G401.6 (cell line): Measurements from ENCODE around the gene KBTBD8.

Experiments used
- FAIRE-seq: peaks from 2 replicates; lab custom pipeline; 2012; peaks lifted over from hg19 to GRCh38; lab: Jason Lieb, UNC

Gene KBTBD8

DNA sequence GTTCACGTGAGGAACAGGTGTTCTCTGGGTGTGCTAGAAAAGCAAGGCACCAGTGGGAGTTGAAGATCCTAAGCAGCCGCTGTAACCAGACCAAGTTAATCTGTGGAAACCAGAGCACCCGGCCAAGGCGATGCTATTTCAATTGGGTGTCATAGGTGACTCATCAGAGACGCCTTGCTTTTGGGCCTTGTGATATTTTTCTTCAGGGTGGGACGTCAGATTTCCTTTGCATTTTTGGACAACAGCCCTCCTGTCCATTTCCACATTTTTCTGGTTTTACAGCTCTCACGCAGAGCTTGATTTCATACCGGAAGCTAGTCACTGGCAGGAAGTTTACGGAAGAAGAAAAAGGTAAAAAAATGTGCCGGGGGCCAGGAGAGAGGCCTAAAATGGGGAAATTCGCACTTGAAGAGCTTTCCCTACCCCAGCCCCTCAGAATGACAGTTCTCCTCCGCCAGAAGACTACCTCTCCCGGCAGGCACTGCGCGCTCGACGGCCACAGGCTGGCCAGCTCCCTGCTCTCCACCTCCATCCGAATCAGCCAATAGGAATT lies 471 bp upstream of the KBTBD8 start:
- no peak for FAIRE-seq

- FAIRE-seq: no peak
These were observed 763 bp downstream of the KBTBD8 start for GRCh38 chr3:66998904-66999235.

DNA sequence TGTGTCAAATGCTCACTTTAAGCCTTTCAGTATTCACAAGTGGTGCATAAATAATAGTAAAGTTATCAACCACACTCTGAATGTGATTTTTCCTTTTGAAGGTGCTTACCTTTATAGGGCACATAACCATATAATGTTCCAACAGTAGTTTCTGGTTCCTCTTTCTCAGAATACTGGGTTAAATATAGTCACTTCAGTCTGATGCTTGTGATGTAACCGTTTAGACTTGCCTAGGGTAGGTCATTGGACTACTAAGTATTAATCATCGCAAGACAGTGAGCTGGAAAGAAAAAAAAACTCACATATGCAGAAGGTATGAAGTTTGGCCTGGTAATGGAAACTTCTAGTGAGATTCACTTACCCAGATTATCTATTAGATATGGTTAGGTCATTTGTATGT lies 1.9 kb downstream of the KBTBD8 start:
- FAIRE-seq: no peak

GRCh38 chr3:67001086-67001861 lies 3.2 kb downstream of the KBTBD8 start:
- FAIRE-seq: no peak

DNA sequence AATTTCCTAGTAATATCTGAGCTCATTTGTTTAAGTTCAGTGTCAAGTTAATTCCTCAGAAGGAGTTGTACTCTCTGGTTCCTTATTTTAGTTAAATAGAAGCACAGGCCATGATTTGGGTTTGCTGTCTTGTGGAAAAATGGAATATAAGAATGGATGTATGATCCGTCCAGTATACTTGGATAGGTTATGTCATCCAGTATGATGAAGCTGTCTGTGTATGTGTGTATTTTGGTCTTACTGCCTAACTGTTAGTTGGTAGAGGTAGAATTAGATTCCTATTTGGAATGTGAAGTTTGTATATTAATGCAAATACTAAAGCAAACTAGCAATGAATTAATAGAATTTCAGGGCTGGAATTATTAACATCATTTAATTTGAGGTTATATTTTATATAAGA lies 7.9 kb downstream of the KBTBD8 start:
- peak; percentile 40 for FAIRE-seq

- peak; percentile 71 for FAIRE-seq
These were observed 8.4 kb downstream of the KBTBD8 start for GRCh38 chr3:67006460-67006859.

- no peak for FAIRE-seq
These were observed 10.3 kb downstream of the KBTBD8 start for GRCh38 chr3:67008388-67008787.

GRCh38 chr3:67009716-67010115 lies 11.6 kb downstream of the KBTBD8 start:
- peak; percentile 84 for FAIRE-seq

DNA sequence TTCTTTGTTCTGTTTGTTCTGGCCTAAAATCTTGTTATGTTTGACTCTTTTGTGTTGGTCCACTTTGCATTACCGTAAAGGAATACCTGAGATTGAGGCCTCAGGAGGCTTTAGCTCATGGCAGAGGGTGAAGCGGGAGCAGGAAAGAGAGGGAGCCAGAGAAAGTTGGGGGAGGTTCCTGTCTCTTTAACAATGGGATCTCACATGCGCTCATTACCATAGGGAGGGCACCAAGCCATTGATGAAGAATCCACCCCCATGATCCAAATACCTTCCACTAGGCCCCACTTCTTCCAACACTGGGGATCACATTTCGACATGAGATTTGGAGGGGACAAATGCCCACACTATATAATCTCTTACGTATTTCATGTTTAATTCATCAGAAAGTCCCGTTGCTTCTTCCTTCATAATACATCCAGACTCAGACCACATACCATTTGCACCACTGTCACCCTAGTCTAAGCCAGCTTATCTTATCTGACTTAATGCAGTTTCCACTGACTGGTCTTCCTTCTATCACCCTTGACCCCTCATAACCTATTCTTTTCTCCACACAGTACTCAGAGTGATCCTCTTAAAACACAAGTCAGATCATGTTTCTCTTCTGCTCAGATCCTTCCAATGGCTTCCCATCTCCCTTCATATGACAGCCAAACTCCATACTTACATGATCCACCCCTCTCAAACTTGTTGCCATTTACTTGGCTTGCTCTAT lies 13.5 kb downstream of the KBTBD8 start:
- no peak for FAIRE-seq

DNA sequence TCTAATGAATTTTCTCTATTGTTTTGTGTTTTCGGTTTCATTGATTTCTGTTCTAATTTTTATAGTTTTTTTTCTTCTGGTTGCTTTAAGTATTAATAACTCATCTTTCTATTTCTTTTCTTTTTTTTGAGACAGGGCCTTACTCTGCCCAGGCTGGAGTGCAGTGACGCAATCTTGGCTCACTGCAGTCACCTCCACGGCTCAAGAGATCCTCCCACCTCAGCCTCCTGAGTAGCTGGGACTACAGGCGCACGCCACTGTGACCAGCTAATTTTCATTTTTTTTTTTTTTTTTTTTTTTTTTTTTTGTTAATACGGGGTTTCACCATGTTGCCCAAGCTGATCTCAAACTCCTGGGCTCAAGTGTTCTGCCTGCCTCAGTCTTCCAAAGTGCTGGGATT lies 14.5 kb downstream of the KBTBD8 start:
- peak; percentile 73 for FAIRE-seq

DNA sequence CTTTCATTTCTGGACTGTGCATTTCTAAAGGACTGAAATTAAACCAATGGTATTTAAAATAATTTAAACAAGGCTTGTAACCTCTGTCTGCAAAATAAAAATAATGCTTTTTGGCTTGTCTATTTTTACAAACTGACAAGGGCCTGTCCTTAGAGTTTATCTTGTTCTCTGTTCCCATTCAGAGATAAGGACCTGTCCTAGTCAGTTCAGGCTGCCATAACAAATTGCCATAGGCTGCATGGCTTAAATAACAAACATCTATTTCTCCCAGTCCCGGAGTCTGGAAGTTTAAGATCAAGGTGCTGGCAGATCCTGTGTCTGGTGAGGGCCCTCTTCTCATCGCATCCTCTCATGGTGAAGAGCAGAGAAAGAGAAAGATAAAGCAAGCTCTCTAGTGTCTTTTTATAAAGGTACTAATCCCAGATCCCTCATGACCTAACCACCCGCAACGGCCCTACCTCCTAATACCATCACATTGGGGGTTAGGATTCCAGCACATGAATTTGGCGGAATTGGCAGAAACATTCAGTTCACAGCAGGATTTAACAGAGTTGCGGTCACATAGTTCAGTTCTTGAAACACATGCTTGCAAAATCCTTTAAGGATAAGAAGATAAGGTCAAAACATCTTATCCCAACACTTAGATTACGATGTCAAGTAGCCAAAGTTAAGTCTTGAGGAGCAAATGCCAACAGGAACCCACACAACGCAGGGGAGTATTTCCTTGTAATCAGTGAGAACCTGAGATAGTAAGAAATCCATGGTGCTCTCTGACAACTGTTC lies 17.8 kb downstream of the KBTBD8 start:
- no peak for FAIRE-seq

GRCh38 chr3:67016522-67017080 lies 18.5 kb downstream of the KBTBD8 start:
- FAIRE-seq: no peak

DNA sequence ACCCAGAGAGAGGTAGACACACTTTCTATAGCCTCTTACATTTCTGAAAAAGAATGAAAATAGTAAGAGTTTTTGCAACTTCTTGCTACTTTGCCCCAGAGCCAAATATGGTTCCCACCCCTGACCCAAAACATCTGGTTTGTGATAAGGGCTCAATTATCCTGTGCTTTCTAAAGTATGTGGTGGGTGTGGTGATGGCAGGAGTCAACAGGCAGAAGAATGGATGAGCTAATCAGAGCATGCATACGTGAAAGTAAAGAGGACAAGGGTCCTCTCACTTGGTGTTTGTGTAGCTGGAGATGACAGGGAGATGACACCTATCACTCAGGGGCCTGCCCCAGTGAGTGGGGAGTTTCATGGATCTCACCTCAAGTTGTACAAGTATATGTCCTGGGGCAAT lies 19.1 kb downstream of the KBTBD8 start:
- FAIRE-seq: no peak

GRCh38 chr3:67018105-67018788 lies 20.1 kb downstream of the KBTBD8 start:
- no peak for FAIRE-seq

DNA sequence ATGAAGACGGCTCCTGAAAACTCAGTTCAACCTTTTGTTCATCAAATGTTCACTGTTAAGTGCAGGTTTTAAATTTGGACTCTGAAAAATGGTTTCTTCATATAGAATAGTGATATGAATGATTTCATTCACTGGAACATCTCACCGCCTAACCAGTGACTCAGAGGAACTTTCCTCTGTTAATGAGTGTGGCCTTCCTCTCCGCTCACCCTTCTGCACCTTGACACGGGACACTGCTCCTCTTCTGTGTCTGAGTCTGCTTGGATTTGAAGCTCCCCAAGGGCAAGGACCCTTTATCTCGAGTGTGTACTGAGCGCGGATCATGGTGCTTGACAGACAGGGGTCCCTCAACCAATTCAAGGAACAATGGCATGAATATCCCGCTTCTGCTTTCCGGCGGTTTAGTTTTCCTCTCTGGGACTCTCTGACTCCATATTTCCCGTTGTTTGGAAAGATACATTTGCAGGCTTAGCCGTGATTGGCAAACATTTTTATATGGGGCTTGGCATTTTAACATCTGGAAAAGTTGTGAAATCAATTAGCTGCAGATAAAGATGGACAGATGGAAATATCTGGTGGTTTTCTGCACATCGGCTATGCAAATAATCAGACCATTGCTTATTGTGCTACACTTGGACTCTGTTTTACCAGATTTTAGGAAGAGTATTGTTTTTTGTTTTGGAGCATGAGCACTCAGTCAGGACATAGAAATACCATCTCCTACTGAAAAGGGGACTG lies 20.9 kb downstream of the KBTBD8 start:
- FAIRE-seq: no peak

DNA sequence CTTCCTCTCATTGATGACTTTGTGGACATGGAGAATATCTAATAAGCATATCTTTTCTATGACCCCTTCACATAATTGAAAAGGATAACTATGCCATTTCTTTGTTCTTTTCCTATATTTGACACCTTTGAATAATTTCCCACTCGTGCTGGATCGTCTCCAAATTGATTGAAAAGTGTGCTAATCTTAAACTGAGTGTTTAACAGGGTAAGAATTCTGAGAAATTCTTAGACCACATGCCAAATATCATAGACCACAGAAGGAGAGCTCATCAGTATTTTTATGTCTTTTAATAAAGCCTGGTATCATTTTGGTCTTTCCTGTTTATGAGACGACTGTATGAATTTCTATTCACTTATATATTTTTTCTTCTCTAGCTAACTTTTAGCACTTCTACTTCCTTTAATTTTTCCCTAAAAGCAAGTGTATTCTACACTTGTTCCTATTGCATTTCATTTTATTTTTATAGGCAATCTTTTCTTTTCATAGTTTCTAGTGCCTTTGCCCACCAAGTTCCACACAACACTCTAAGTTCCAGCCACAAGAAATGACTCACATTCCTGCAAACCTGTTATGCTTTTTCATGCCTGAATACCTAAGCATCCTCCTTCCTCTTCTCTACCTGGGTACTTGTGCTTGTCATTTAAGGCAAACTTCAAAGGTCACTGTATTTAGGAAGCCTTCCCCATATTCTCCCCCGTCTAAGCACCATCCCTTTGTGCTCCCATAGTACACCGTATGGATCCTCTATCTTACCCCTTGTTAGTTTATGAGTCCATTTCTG lies 30.1 kb downstream of the KBTBD8 start:
- no peak for FAIRE-seq

- FAIRE-seq: no peak
These were observed 33.0 kb downstream of the KBTBD8 start for GRCh38 chr3:67030785-67031740.

- no peak for FAIRE-seq
These were observed 33.9 kb downstream of the KBTBD8 start for GRCh38 chr3:67031986-67032385.

GRCh38 chr3:67033079-67033478 lies 35.0 kb downstream of the KBTBD8 start:
- no peak for FAIRE-seq
